ENCODE measurements around the gene EVPLL.
A peak's percentile ranks its signal among the peaks of the same experiment; 100 is the strongest.
"Not testable (repeated sequence)": the region's sequence is repeated elsewhere in the genome, so short reads cannot be mapped to it uniquely, and the experiment has no call there.

The EVPLL gene

GRCh38 chr17:18381953-18382245, 4.3 kb downstream of the EVPLL start:
- TF ChIP-seq GABPA (IDR thresholded peaks at IDR 0.05; ENCODE audit: low read depth), result no peak
- TF ChIP-seq CTCF (IDR thresholded peaks at IDR 0.05; ENCODE audit: insufficient read depth, low read length), result no peak
- TF ChIP-seq SPI1 (IDR thresholded peaks at IDR 0.05; ENCODE audit: borderline replicate concordance, low read depth), result no peak
- TF ChIP-seq REST (IDR thresholded peaks at IDR 0.05; ENCODE audit: insufficient replicate concordance, low read depth), result no peak
- TF ChIP-seq POLR2AphosphoS5 (IDR thresholded peaks at IDR 0.05; ENCODE audit: low read depth), result no peak
- Histone ChIP-seq H3K4me3 (replicated peaks; ENCODE audit: insufficient read depth, low read length) (no peak overlapping the region), H3K27ac (replicated peaks) (no peak overlapping the region), H3K27me3 (ENCODE audit: insufficient read depth, poor library complexity, severe bottlenecking) (no peaks in the 10 kb centered on the region)
- DNase-seq (ENCODE audit: low read depth in 1 of 2, low spot score in 1 of 2), result no peak

- TF ChIP-seq SPI1 (IDR thresholded peaks at IDR 0.05; ENCODE audit: borderline replicate concordance, low read depth) (no peak), CTCF (IDR thresholded peaks at IDR 0.05; ENCODE audit: insufficient read depth, low read length) (no peak), POLR2AphosphoS5 (IDR thresholded peaks at IDR 0.05; ENCODE audit: low read depth) (no peak), GABPA (IDR thresholded peaks at IDR 0.05; ENCODE audit: low read depth) (no peak), REST (IDR thresholded peaks at IDR 0.05; ENCODE audit: insufficient replicate concordance, low read depth) (no peak)
- Histone ChIP-seq H3K27me3 (ENCODE audit: insufficient read depth, poor library complexity, severe bottlenecking) (no peaks in the 10 kb centered on the region), H3K4me3 (replicated peaks; ENCODE audit: insufficient read depth, low read length) (no peak overlapping the region), H3K27ac (replicated peaks) (no peak overlapping the region)
- DNase-seq (ENCODE audit: low read depth in 1 of 2, low spot score in 1 of 2), result no peak
Observed at GRCh38 chr17:18382441-18383078, 5.0 kb downstream of the EVPLL start.

- not testable (repeated sequence) for H3K4me3 ChIP-seq (replicated peaks; ENCODE audit: insufficient read depth, low read length); DNase-seq (ENCODE audit: low read depth in 1 of 2, low spot score in 1 of 2); H3K27me3 ChIP-seq (ENCODE audit: insufficient read depth, poor library complexity, severe bottlenecking); H3K27ac ChIP-seq (replicated peaks)
Observed at GRCh38 chr17:18383079-18383481, 5.5 kb downstream of the EVPLL start.

- DNase-seq (ENCODE audit: low read depth in 1 of 2, low spot score in 1 of 2); H3K27ac ChIP-seq (replicated peaks); H3K4me3 ChIP-seq (replicated peaks; ENCODE audit: insufficient read depth, low read length); H3K27me3 ChIP-seq (ENCODE audit: insufficient read depth, poor library complexity, severe bottlenecking): not testable (repeated sequence)
Observed at GRCh38 chr17:18384271-18384670, 6.7 kb downstream of the EVPLL start.

- not testable (repeated sequence) for H3K27me3 ChIP-seq (ENCODE audit: insufficient read depth, poor library complexity, severe bottlenecking); H3K4me3 ChIP-seq (replicated peaks; ENCODE audit: insufficient read depth, low read length); DNase-seq (ENCODE audit: low read depth in 1 of 2, low spot score in 1 of 2); H3K27ac ChIP-seq (replicated peaks)
Observed at GRCh38 chr17:18387583-18387982, 10.0 kb downstream of the EVPLL start.

- H3K4me3 ChIP-seq (replicated peaks; ENCODE audit: insufficient read depth, low read length); DNase-seq (ENCODE audit: low read depth in 1 of 2, low spot score in 1 of 2); H3K27me3 ChIP-seq (ENCODE audit: insufficient read depth, poor library complexity, severe bottlenecking); H3K27ac ChIP-seq (replicated peaks): not testable (repeated sequence)
Observed at GRCh38 chr17:18388266-18388665, 10.7 kb downstream of the EVPLL start.

- not testable (repeated sequence) for H3K27ac ChIP-seq (replicated peaks); H3K27me3 ChIP-seq (ENCODE audit: insufficient read depth, poor library complexity, severe bottlenecking); H3K4me3 ChIP-seq (replicated peaks; ENCODE audit: insufficient read depth, low read length)
- DNase-seq (ENCODE audit: low read depth in 1 of 2, low spot score in 1 of 2), result peak in 1 of 2 experiments; percentile 47
Observed at GRCh38 chr17:18388728-18389127, 11.2 kb downstream of the EVPLL start.

- H3K27me3 ChIP-seq (ENCODE audit: insufficient read depth, poor library complexity, severe bottlenecking); H3K27ac ChIP-seq (replicated peaks); DNase-seq (ENCODE audit: low read depth in 1 of 2, low spot score in 1 of 2); H3K4me3 ChIP-seq (replicated peaks; ENCODE audit: insufficient read depth, low read length): not testable (repeated sequence)
Observed at GRCh38 chr17:18401872-18402590, 24.5 kb downstream of the EVPLL start.

GRCh38 chr17:18403166-18403565, 25.6 kb downstream of the EVPLL start:
- not testable (repeated sequence) for H3K27me3 ChIP-seq (ENCODE audit: insufficient read depth, poor library complexity, severe bottlenecking); H3K4me3 ChIP-seq (replicated peaks; ENCODE audit: insufficient read depth, low read length); H3K27ac ChIP-seq (replicated peaks)
- DNase-seq (ENCODE audit: low read depth in 1 of 2, low spot score in 1 of 2), result peak in 1 of 2 experiments; percentile 18

All from HL-60 (cell line).